GM12801 (cell line): ENCODE data around the gene SETD2.

Source experiments
- TF ChIP-seq, protein P1 (sequence below): IDR thresholded peaks from one replicate; pipeline ENCODE4 v1.5.1; 2011; ENCODE audit warnings: control low read depth; ENCODE audit not compliant: insufficient read length; ENCODE audit errors: extremely low read depth

SETD2 gene

GRCh38 chr3:47003056-47003410 is 160.9 kb downstream of the SETD2 start:
- TF ChIP-seq, protein P1, sequence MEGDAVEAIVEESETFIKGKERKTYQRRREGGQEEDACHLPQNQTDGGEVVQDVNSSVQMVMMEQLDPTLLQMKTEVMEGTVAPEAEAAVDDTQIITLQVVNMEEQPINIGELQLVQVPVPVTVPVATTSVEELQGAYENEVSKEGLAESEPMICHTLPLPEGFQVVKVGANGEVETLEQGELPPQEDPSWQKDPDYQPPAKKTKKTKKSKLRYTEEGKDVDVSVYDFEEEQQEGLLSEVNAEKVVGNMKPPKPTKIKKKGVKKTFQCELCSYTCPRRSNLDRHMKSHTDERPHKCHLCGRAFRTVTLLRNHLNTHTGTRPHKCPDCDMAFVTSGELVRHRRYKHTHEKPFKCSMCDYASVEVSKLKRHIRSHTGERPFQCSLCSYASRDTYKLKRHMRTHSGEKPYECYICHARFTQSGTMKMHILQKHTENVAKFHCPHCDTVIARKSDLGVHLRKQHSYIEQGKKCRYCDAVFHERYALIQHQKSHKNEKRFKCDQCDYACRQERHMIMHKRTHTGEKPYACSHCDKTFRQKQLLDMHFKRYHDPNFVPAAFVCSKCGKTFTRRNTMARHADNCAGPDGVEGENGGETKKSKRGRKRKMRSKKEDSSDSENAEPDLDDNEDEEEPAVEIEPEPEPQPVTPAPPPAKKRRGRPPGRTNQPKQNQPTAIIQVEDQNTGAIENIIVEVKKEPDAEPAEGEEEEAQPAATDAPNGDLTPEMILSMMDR, result no peak

GRCh38 chr3:47002171-47003055 is 161.5 kb downstream of the SETD2 start:
- TF ChIP-seq, protein P1, result no peak

- TF ChIP-seq, protein P1, result no peak
These were observed 162.2 kb downstream of the SETD2 start for GRCh38 chr3:47001731-47002170.

GRCh38 chr3:47000922-47001730 is 162.8 kb downstream of the SETD2 start:
- TF ChIP-seq, protein P1, result no peak

DNA sequence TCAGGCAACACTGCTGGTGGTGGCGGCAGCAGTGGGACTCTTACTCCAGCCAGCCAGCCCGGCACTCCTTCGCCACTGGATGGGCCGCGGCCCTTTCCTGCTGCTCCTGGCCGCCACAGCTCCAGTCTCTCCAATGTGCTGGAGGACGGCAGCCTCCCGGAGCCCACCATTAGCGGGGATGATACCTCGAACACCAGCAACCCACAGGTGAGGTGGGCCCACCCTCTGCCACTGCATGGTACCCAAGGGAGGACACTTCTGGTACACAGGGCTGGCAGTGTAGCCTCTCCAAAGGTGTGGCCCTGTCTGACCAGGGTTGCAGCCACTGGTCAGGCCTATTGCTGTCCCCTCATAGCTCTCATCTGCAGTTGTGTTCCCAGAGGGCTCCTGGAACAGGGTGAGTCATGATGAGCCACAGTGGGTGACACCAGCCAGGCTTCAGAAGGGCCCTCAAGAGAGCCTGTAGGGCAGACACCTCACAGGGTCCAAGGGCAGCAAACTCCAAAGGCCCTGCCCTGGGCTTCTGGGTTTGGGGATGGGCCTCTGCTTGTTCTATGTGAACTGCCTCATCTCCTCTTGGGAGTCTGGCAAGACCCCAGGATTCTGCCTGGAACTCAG is 163.6 kb downstream of the SETD2 start:
- TF ChIP-seq, protein P1, result no peak

DNA sequence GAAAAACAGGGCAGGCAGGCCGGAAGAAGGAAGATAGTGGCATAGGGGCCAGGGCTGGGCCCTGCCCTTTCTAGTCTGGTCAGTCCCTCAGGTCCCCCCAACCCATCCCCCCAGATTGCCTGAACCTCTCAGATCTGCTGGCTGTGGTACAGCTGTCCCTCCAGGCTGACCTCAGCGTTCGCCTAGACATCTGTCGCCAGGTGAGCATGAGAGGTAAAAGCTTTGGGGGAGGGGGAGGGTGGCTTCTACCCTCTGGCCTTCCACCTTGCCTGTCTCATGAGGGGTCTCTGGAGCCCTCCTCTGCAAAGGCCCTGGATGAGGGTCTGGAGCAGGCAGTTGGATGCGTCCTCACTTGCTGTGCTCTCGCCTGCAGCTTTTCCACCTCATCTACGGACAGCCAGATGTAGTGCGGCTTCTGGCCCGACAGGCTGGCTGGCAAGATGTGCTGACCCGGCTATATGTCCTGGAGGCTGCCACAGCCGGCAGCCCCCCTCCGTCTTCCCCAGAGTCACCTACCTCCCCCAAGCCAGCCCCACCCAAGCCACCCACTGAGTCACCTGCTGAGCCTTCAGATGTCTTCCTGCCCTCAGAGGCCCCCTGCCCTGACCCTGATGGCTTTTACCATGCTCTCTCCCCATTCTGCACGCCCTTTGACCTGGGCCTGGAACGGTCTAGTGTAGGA is 164.3 kb downstream of the SETD2 start:
- TF ChIP-seq, protein P1, result no peak
